ENCODE data around the gene MYZAP.
A peak's percentile ranks its signal among the peaks of the same experiment; 100 is the strongest.

The MYZAP gene

GRCh38 chr15:57665939-57666338 lies 74.2 kb downstream of the MYZAP start:
- no peak for DNase-seq

- DNase-seq: peak; percentile 65
Observed at GRCh38 chr15:57667171-57667849, 75.6 kb downstream of the MYZAP start.

GRCh38 chr15:57668016-57668415 lies 76.3 kb downstream of the MYZAP start:
- DNase-seq: no peak

GRCh38 chr15:57671636-57672035 lies 79.9 kb downstream of the MYZAP start:
- no peak for DNase-seq

- no peak for DNase-seq
Observed at GRCh38 chr15:57675481-57676181, 83.9 kb downstream of the MYZAP start.

- no peak for DNase-seq
Observed at GRCh38 chr15:57676585-57676984, 84.9 kb downstream of the MYZAP start.

GRCh38 chr15:57677204-57677603 lies 85.5 kb downstream of the MYZAP start:
- DNase-seq: no peak

- no peak for DNase-seq
Observed at GRCh38 chr15:57680021-57680420, 88.3 kb downstream of the MYZAP start.

GRCh38 chr15:57681011-57681410 lies 89.3 kb downstream of the MYZAP start:
- no peak for DNase-seq

GRCh38 chr15:57683481-57683880 lies 91.8 kb downstream of the MYZAP start:
- DNase-seq: no peak

GRCh38 chr15:57684491-57685151 lies 92.9 kb downstream of the MYZAP start:
- no peak for DNase-seq

- no peak for DNase-seq
Observed at GRCh38 chr15:57685306-57686095, 93.8 kb downstream of the MYZAP start.

GRCh38 chr15:57686657-57687056 lies 95.0 kb downstream of the MYZAP start:
- DNase-seq: no peak

- no peak for DNase-seq
Observed at GRCh38 chr15:57690341-57690966, 98.8 kb downstream of the MYZAP start.

- no peak for DNase-seq
Observed at GRCh38 chr15:57691082-57691481, 99.4 kb downstream of the MYZAP start.

- DNase-seq: no peak
Observed at GRCh38 chr15:57692709-57693108, 101.0 kb downstream of the MYZAP start.

GRCh38 chr15:57694279-57694678 lies 102.6 kb downstream of the MYZAP start:
- DNase-seq: no peak

GRCh38 chr15:57696146-57696545 lies 104.4 kb downstream of the MYZAP start:
- no peak for DNase-seq

- no peak for DNase-seq
Observed at GRCh38 chr15:57697588-57697987, 105.9 kb downstream of the MYZAP start.

GRCh38 chr15:57698243-57698642 lies 106.5 kb downstream of the MYZAP start:
- DNase-seq: no peak

GRCh38 chr15:57698991-57699390 lies 107.3 kb downstream of the MYZAP start:
- no peak for DNase-seq

- no peak for DNase-seq
Observed at GRCh38 chr15:57703387-57703786, 111.7 kb downstream of the MYZAP start.

GRCh38 chr15:57704441-57704840 lies 112.7 kb downstream of the MYZAP start:
- no peak for DNase-seq

All from right forelimb (tissue), 1 donor.